Neural cell (in vitro differentiated cells): ENCODE results near the gene FGF10. TPM values are rescaled to one million over a fixed set of nuclear protein-coding genes. Genes with fewer than 3 reads are reported as not detected.

Experiments
- H2AFZ ChIP-seq: fragments of 200-600, 300-800 bp; sonication (generic), shearing (Covaris generic); 2 replicates; pipeline ENCODE4 v1.6.0; 2014; ENCODE audit warnings: low read depth, mild to moderate bottlenecking, antibody characterized with exemption, low read length, moderate library complexity
- H3F3A ChIP-seq: fragments of 200-600 bp; shearing (Covaris generic); 2 replicates; pipeline ENCODE4 v1.6.1; 2016; ENCODE audit warnings: mild to moderate bottlenecking, moderate library complexity, mixed read lengths, antibody characterized with exemption, low read length; ENCODE audit not compliant: insufficient read depth, poor library complexity, severe bottlenecking
- H3K27ac ChIP-seq: fragments of 200-600, 300-800 bp; sonication (generic), shearing (Covaris generic); 2 replicates; pipeline ENCODE4 v1.5.1; 2014; ENCODE audit warnings: mild to moderate bottlenecking, low read length, moderate library complexity
- H3K27me3 ChIP-seq: fragments of 300-800, 200-600 bp; sonication (generic), shearing (Covaris generic); 2 replicates; pipeline ENCODE4 v1.6.0; 2014; ENCODE audit warnings: mild to moderate bottlenecking, low read depth, low read length, moderate library complexity; ENCODE audit not compliant: insufficient read depth
- H3K36me3 ChIP-seq: fragments of 300-800, 200-600 bp; sonication (generic), shearing (Covaris generic); 2 replicates; pipeline ENCODE4 v1.5.1; 2014; ENCODE audit warnings: mild to moderate bottlenecking, antibody characterized with exemption, low read length, moderate library complexity; ENCODE audit not compliant: insufficient read depth
- H3K4me2 ChIP-seq: fragments of 300-800, 200-600 bp; sonication (generic), shearing (Covaris generic); 2 replicates; pipeline ENCODE4 v1.6.0; 2014; ENCODE audit warnings: mild to moderate bottlenecking, low read length
- H3K4me3 ChIP-seq: fragments of 300-800, 200-600 bp; sonication (generic), shearing (Covaris generic); 2 replicates; pipeline ENCODE4 v1.5.1; 2014; ENCODE audit warnings: mild to moderate bottlenecking, low read length, moderate library complexity
- H3K79me2 ChIP-seq: fragments of 200-600 bp; shearing (Covaris generic); replicated peaks from 2 replicates; pipeline ENCODE4 v1.6.0; 2014; ENCODE audit warnings: mild to moderate bottlenecking, low read length, moderate library complexity; ENCODE audit not compliant: insufficient read depth
- H3K9ac ChIP-seq: fragments of 300-800, 200-600 bp; sonication (generic), shearing (Covaris generic); 2 replicates; pipeline ENCODE4 v1.6.1; 2016; ENCODE audit warnings: mild to moderate bottlenecking, low read length, mixed read lengths
- H3K9me2 ChIP-seq: fragments of 200-600 bp; shearing (Covaris generic); 2 replicates; pipeline ENCODE4 v1.6.1; 2016; ENCODE audit warnings: mild to moderate bottlenecking, low read length, mixed read lengths; ENCODE audit not compliant: insufficient read depth
- H3K9me3 ChIP-seq: fragments of 200-600, 300-800 bp; sonication (generic), shearing (Covaris generic); 2 replicates; pipeline ENCODE4 v1.6.1; 2016; ENCODE audit warnings: mild to moderate bottlenecking, mixed run types, low read length, moderate library complexity, mixed read lengths
- H4K20me1 ChIP-seq: fragments of 200-600 bp; shearing (Covaris generic); 2 replicates; pipeline ENCODE4 v1.6.1; 2016; ENCODE audit warnings: mild to moderate bottlenecking, mixed run types; ENCODE audit not compliant: insufficient read depth
- EP300 ChIP-seq: fragments of 450-650 bp; conservative IDR thresholded peaks from 2 replicates; pipeline ENCODE4 v1.6.1; 2014; ENCODE audit warnings: antibody characterized with exemption, mild to moderate bottlenecking, moderate library complexity; ENCODE audit not compliant: poor library complexity, severe bottlenecking
- EZH2 ChIP-seq: fragments of 200-600, 300-800 bp; shearing (Covaris generic), sonication (generic); IDR thresholded peaks from 2 replicates; pipeline ENCODE4 v1.6.1; 2014; ENCODE audit warnings: antibody characterized with exemption, low read length, borderline replicate concordance, mild to moderate bottlenecking; ENCODE audit not compliant: insufficient read depth, poor library complexity, severe bottlenecking
- MXI1 ChIP-seq: fragments of 450-650 bp; conservative IDR thresholded peaks from 2 replicates; pipeline ENCODE4 v1.6.1; 2014; ENCODE audit warnings: antibody characterized with exemption, mild to moderate bottlenecking; ENCODE audit not compliant: poor library complexity, severe bottlenecking
- POLR2AphosphoS5 ChIP-seq: IDR thresholded peaks from 2 replicates; pipeline ENCODE4 v1.6.1; 2012
- RAD21 ChIP-seq: fragments of 450-650 bp; conservative IDR thresholded peaks from 2 replicates; pipeline ENCODE4 v1.6.1; 2014; ENCODE audit warnings: antibody characterized with exemption, mild to moderate bottlenecking, moderate library complexity
- SMC3 ChIP-seq: fragments of 450-650 bp; conservative IDR thresholded peaks from 2 replicates; pipeline ENCODE4 v1.6.1; 2014; ENCODE audit warnings: antibody characterized with exemption, mild to moderate bottlenecking, moderate library complexity; ENCODE audit not compliant: poor library complexity
- TAF1 ChIP-seq: IDR thresholded peaks from 2 replicates; pipeline ENCODE4 v1.6.1; 2012; ENCODE audit warnings: low read depth
- polyA plus RNA-seq: library from polyadenylated mRNA; depleted of rRNA; stranded (reverse); fragments of >200 nt; gene quantifications from 2 replicates; pipeline ENCODE4 v1.2.3, GENCODE V29; 2014
- TF ChIP-seq, protein P1 (sequence below): fragments of 450-650 bp; IDR thresholded peaks from 2 replicates; pipeline ENCODE4 v1.5.1; 2014; ENCODE audit warnings: antibody characterized with exemption, mild to moderate bottlenecking, moderate library complexity; ENCODE audit not compliant: poor library complexity, severe bottlenecking
- TF ChIP-seq, protein P2 (sequence below): IDR thresholded peaks from 2 replicates; pipeline ENCODE4 v1.6.1; 2012; ENCODE audit warnings: borderline replicate concordance

Gene FGF10
- polyA plus RNA-seq, 1 donor from 2014 or later = not detected

DNA sequence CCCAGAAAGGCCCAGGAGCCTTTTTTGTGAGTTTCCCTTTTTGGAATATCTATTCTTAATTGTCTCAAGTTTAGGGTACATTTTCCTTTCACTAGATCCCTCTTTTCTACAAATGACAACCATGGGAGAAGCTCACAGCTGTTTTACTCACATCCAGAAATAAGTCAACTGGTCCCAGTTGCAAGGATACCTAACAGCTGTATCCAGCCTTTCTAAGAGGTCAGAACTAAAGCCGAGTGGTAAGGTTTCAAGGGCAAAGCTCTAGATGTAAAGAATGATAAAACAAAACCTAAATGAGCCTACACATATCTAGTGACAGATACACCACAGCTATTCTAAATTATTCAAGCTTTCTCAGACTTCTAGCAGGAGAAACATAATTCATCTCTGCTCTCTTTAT, 4.4 kb downstream of the FGF10 start:
- Histone ChIP-seq H3K9ac (no peak overlapping the region), H3K9me2 (no peaks in the 10 kb centered on the region), H3K27ac (no peak overlapping the region), H4K20me1 (no peaks in the 10 kb centered on the region), H3K36me3 (no peaks in the 10 kb centered on the region), H3K79me2 (no peaks in the 10 kb centered on the region), H2AFZ (no peak overlapping the region), H3K4me3 (no peak overlapping the region), H3F3A (no peaks in the 10 kb centered on the region), H3K4me2 (no peak overlapping the region), H3K27me3 (peaks cover 33% of the 10 kb centered on the region), H3K9me3 (no peaks in the 10 kb centered on the region)
- TF ChIP-seq EZH2 = no peak
- TF ChIP-seq, protein P1, sequence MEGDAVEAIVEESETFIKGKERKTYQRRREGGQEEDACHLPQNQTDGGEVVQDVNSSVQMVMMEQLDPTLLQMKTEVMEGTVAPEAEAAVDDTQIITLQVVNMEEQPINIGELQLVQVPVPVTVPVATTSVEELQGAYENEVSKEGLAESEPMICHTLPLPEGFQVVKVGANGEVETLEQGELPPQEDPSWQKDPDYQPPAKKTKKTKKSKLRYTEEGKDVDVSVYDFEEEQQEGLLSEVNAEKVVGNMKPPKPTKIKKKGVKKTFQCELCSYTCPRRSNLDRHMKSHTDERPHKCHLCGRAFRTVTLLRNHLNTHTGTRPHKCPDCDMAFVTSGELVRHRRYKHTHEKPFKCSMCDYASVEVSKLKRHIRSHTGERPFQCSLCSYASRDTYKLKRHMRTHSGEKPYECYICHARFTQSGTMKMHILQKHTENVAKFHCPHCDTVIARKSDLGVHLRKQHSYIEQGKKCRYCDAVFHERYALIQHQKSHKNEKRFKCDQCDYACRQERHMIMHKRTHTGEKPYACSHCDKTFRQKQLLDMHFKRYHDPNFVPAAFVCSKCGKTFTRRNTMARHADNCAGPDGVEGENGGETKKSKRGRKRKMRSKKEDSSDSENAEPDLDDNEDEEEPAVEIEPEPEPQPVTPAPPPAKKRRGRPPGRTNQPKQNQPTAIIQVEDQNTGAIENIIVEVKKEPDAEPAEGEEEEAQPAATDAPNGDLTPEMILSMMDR = no peak
- no peak for TF ChIP-seq EP300
- no peak for TF ChIP-seq TAF1
- TF ChIP-seq POLR2AphosphoS5 = no peak
- TF ChIP-seq MXI1 = no peak
- no peak for TF ChIP-seq SMC3
- no peak for TF ChIP-seq RAD21
- TF ChIP-seq, protein P2, sequence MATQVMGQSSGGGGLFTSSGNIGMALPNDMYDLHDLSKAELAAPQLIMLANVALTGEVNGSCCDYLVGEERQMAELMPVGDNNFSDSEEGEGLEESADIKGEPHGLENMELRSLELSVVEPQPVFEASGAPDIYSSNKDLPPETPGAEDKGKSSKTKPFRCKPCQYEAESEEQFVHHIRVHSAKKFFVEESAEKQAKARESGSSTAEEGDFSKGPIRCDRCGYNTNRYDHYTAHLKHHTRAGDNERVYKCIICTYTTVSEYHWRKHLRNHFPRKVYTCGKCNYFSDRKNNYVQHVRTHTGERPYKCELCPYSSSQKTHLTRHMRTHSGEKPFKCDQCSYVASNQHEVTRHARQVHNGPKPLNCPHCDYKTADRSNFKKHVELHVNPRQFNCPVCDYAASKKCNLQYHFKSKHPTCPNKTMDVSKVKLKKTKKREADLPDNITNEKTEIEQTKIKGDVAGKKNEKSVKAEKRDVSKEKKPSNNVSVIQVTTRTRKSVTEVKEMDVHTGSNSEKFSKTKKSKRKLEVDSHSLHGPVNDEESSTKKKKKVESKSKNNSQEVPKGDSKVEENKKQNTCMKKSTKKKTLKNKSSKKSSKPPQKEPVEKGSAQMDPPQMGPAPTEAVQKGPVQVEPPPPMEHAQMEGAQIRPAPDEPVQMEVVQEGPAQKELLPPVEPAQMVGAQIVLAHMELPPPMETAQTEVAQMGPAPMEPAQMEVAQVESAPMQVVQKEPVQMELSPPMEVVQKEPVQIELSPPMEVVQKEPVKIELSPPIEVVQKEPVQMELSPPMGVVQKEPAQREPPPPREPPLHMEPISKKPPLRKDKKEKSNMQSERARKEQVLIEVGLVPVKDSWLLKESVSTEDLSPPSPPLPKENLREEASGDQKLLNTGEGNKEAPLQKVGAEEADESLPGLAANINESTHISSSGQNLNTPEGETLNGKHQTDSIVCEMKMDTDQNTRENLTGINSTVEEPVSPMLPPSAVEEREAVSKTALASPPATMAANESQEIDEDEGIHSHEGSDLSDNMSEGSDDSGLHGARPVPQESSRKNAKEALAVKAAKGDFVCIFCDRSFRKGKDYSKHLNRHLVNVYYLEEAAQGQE = no peak

DNA sequence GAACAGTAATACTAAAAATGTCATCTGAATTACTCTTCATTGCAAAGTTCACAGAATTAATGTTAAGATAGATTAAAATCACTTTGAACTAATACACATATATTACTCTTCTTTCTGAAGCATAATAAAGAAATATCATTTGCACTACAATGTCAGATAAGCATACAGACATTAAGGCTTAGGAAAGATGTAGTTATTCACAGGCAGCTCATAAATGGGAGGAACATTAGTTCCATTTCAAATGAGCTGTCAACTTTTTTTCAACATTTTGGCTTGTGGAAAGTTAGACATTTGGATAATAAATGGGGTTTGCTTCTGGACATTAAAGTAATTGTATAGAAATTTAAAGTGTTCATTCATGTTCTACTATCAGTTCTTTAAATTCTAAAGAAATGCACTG, 6.3 kb downstream of the FGF10 start:
- no peak overlapping the region for H3K9ac ChIP-seq
- H3K4me3 ChIP-seq = no peak overlapping the region
- no peaks in the 10 kb centered on the region for H3K36me3 ChIP-seq
- no peaks in the 10 kb centered on the region for H3F3A ChIP-seq
- no peak overlapping the region for H2AFZ ChIP-seq
- no peaks in the 10 kb centered on the region for H3K79me2 ChIP-seq
- H3K27me3 ChIP-seq = peaks cover 14% of the 10 kb centered on the region
- H3K4me2 ChIP-seq = no peak overlapping the region
- TF ChIP-seq, protein P1 = no peak
- TF ChIP-seq RAD21 = no peak
- TF ChIP-seq SMC3 = no peak
- TF ChIP-seq TAF1 = no peak
- TF ChIP-seq, protein P2 = no peak
- no peak for TF ChIP-seq EZH2
- TF ChIP-seq POLR2AphosphoS5 = no peak
- no peak for TF ChIP-seq MXI1
- TF ChIP-seq EP300 = no peak
- H3K9me2 ChIP-seq = no peaks in the 10 kb centered on the region
- no peaks in the 10 kb centered on the region for H4K20me1 ChIP-seq
- no peak overlapping the region for H3K27ac ChIP-seq
- H3K9me3 ChIP-seq = no peaks in the 10 kb centered on the region
